Neural cell (in vitro differentiated cells): ENCODE measurements around the gene HPS6. TPM values are rescaled to one million over a fixed set of nuclear protein-coding genes. Genes with fewer than 3 reads are reported as not detected.

ENCODE experiments used
- H2AFZ ChIP-seq: fragments of 200-600, 300-800 bp; sonication (generic), shearing (Covaris generic); 2 replicates; pipeline ENCODE4 v1.6.0; 2014; ENCODE audit warnings: low read depth, mild to moderate bottlenecking, antibody characterized with exemption, low read length, moderate library complexity
- H3F3A ChIP-seq: fragments of 200-600 bp; shearing (Covaris generic); 2 replicates; pipeline ENCODE4 v1.6.1; 2016; ENCODE audit warnings: mild to moderate bottlenecking, moderate library complexity, mixed read lengths, antibody characterized with exemption, low read length; ENCODE audit not compliant: insufficient read depth, poor library complexity, severe bottlenecking
- H3K27ac ChIP-seq: fragments of 200-600, 300-800 bp; sonication (generic), shearing (Covaris generic); 2 replicates; pipeline ENCODE4 v1.5.1; 2014; ENCODE audit warnings: mild to moderate bottlenecking, low read length, moderate library complexity
- H3K27me3 ChIP-seq: fragments of 300-800, 200-600 bp; sonication (generic), shearing (Covaris generic); 2 replicates; pipeline ENCODE4 v1.6.0; 2014; ENCODE audit warnings: mild to moderate bottlenecking, low read depth, low read length, moderate library complexity; ENCODE audit not compliant: insufficient read depth
- H3K36me3 ChIP-seq: fragments of 300-800, 200-600 bp; sonication (generic), shearing (Covaris generic); 2 replicates; pipeline ENCODE4 v1.5.1; 2014; ENCODE audit warnings: mild to moderate bottlenecking, antibody characterized with exemption, low read length, moderate library complexity; ENCODE audit not compliant: insufficient read depth
- H3K4me2 ChIP-seq: fragments of 300-800, 200-600 bp; sonication (generic), shearing (Covaris generic); 2 replicates; pipeline ENCODE4 v1.6.0; 2014; ENCODE audit warnings: mild to moderate bottlenecking, low read length
- H3K4me3 ChIP-seq: fragments of 300-800, 200-600 bp; sonication (generic), shearing (Covaris generic); 2 replicates; pipeline ENCODE4 v1.5.1; 2014; ENCODE audit warnings: mild to moderate bottlenecking, low read length, moderate library complexity
- H3K79me2 ChIP-seq: fragments of 200-600 bp; shearing (Covaris generic); replicated peaks from 2 replicates; pipeline ENCODE4 v1.6.0; 2014; ENCODE audit warnings: mild to moderate bottlenecking, low read length, moderate library complexity; ENCODE audit not compliant: insufficient read depth
- H3K9ac ChIP-seq: fragments of 300-800, 200-600 bp; sonication (generic), shearing (Covaris generic); 2 replicates; pipeline ENCODE4 v1.6.1; 2016; ENCODE audit warnings: mild to moderate bottlenecking, low read length, mixed read lengths
- H3K9me2 ChIP-seq: fragments of 200-600 bp; shearing (Covaris generic); 2 replicates; pipeline ENCODE4 v1.6.1; 2016; ENCODE audit warnings: mild to moderate bottlenecking, low read length, mixed read lengths; ENCODE audit not compliant: insufficient read depth
- H3K9me3 ChIP-seq: fragments of 200-600, 300-800 bp; sonication (generic), shearing (Covaris generic); 2 replicates; pipeline ENCODE4 v1.6.1; 2016; ENCODE audit warnings: mild to moderate bottlenecking, mixed run types, low read length, moderate library complexity, mixed read lengths
- H4K20me1 ChIP-seq: fragments of 200-600 bp; shearing (Covaris generic); 2 replicates; pipeline ENCODE4 v1.6.1; 2016; ENCODE audit warnings: mild to moderate bottlenecking, mixed run types; ENCODE audit not compliant: insufficient read depth
- CTCF ChIP-seq: fragments of 450-650 bp; IDR thresholded peaks from 2 replicates; pipeline ENCODE4 v1.5.1; 2014; ENCODE audit warnings: antibody characterized with exemption, mild to moderate bottlenecking, moderate library complexity; ENCODE audit not compliant: poor library complexity, severe bottlenecking
- EP300 ChIP-seq: fragments of 450-650 bp; conservative IDR thresholded peaks from 2 replicates; pipeline ENCODE4 v1.6.1; 2014; ENCODE audit warnings: antibody characterized with exemption, mild to moderate bottlenecking, moderate library complexity; ENCODE audit not compliant: poor library complexity, severe bottlenecking
- EZH2 ChIP-seq: fragments of 200-600, 300-800 bp; shearing (Covaris generic), sonication (generic); IDR thresholded peaks from 2 replicates; pipeline ENCODE4 v1.6.1; 2014; ENCODE audit warnings: antibody characterized with exemption, low read length, borderline replicate concordance, mild to moderate bottlenecking; ENCODE audit not compliant: insufficient read depth, poor library complexity, severe bottlenecking
- MXI1 ChIP-seq: fragments of 450-650 bp; conservative IDR thresholded peaks from 2 replicates; pipeline ENCODE4 v1.6.1; 2014; ENCODE audit warnings: antibody characterized with exemption, mild to moderate bottlenecking; ENCODE audit not compliant: poor library complexity, severe bottlenecking
- POLR2AphosphoS5 ChIP-seq: IDR thresholded peaks from 2 replicates; pipeline ENCODE4 v1.6.1; 2012
- RAD21 ChIP-seq: fragments of 450-650 bp; conservative IDR thresholded peaks from 2 replicates; pipeline ENCODE4 v1.6.1; 2014; ENCODE audit warnings: antibody characterized with exemption, mild to moderate bottlenecking, moderate library complexity
- REST ChIP-seq: IDR thresholded peaks from 2 replicates; pipeline ENCODE4 v1.6.1; 2012; ENCODE audit warnings: borderline replicate concordance
- SMC3 ChIP-seq: fragments of 450-650 bp; conservative IDR thresholded peaks from 2 replicates; pipeline ENCODE4 v1.6.1; 2014; ENCODE audit warnings: antibody characterized with exemption, mild to moderate bottlenecking, moderate library complexity; ENCODE audit not compliant: poor library complexity
- TAF1 ChIP-seq: IDR thresholded peaks from 2 replicates; pipeline ENCODE4 v1.6.1; 2012; ENCODE audit warnings: low read depth
- polyA plus RNA-seq: library from polyadenylated mRNA; depleted of rRNA; stranded (reverse); fragments of >200 nt; gene quantifications from 2 replicates; pipeline ENCODE4 v1.2.3, GENCODE V29; 2014

HPS6 gene
- polyA plus RNA-seq, 1 donor from 2014 or later = 9.6 TPM

GRCh38 chr10:102072673-102073527 is 7.8 kb downstream of the HPS6 start:
- H3K9me2 ChIP-seq = no peaks in the 10 kb centered on the region
- no peak overlapping the region for H3K9ac ChIP-seq
- no peaks in the 10 kb centered on the region for H3K9me3 ChIP-seq
- no peaks in the 10 kb centered on the region for H3K79me2 ChIP-seq
- H3K4me2 ChIP-seq = no peak overlapping the region
- H3K36me3 ChIP-seq = no peaks in the 10 kb centered on the region
- no peaks in the 10 kb centered on the region for H3K27me3 ChIP-seq
- no peaks in the 10 kb centered on the region for H4K20me1 ChIP-seq
- no peaks in the 10 kb centered on the region for H3F3A ChIP-seq
- no peak overlapping the region for H3K27ac ChIP-seq
- no peak overlapping the region for H2AFZ ChIP-seq
- no peak for TF ChIP-seq TAF1
- TF ChIP-seq EP300 = no peak
- TF ChIP-seq MXI1 = no peak
- TF ChIP-seq CTCF = peak; percentile 86
- no peak for TF ChIP-seq POLR2AphosphoS5
- TF ChIP-seq SMC3 = peak; percentile 80
- peak; percentile 78 for TF ChIP-seq RAD21
- TF ChIP-seq EZH2 = no peak
- TF ChIP-seq REST = no peak
- no peak overlapping the region for H3K4me3 ChIP-seq

- TF ChIP-seq SMC3 (no peak), MXI1 (no peak), POLR2AphosphoS5 (no peak), EP300 (no peak), RAD21 (no peak), CTCF (no peak), EZH2 (no peak), REST (no peak), TAF1 (no peak)
- no peak overlapping the region for H3K4me3 ChIP-seq
- H3K9me3 ChIP-seq = no peaks in the 10 kb centered on the region
- no peak overlapping the region for H3K9ac ChIP-seq
- no peaks in the 10 kb centered on the region for H3K79me2 ChIP-seq
- H3K36me3 ChIP-seq = no peaks in the 10 kb centered on the region
- no peak overlapping the region for H3K27ac ChIP-seq
- H3K27me3 ChIP-seq = no peaks in the 10 kb centered on the region
- H4K20me1 ChIP-seq = no peaks in the 10 kb centered on the region
- H2AFZ ChIP-seq = no peak overlapping the region
- no peak overlapping the region for H3K4me2 ChIP-seq
- no peaks in the 10 kb centered on the region for H3K9me2 ChIP-seq
- no peaks in the 10 kb centered on the region for H3F3A ChIP-seq
Measured at GRCh38 chr10:102083541-102083940, 18.4 kb downstream of the HPS6 start.
